H1 (cell line): Measurements from ENCODE around the gene SMAD6. TPM values are rescaled to one million over a fixed set of nuclear protein-coding genes. Genes with fewer than 3 reads are reported as not detected.

Source experiments
- CTCF ChIA-PET: fragments of 300-600 bp; sonication (Branson Sonifier 250); formaldehyde crosslinking; loops from one replicate; lab custom pipeline; 2021; ENCODE audit not compliant: partially characterized antibody; lab: Charles Lee
- POLR2A ChIA-PET: fragments of 300-600 bp; sonication (Branson Sonifier 250); formaldehyde crosslinking; loops from one replicate; lab custom pipeline; 2021; ENCODE audit warnings: inconsistent platforms; ENCODE audit not compliant: partially characterized antibody; lab: Charles Lee
- DNase-seq, 2 experiments: peaks; one replicate each; pipeline versions ENCODE4 v3.0.0 to v3.0.0-alpha.2; 2010 to 2022; ENCODE audit warnings: low spot score in 2 of 2, low read depth in 1 of 2, mixed read lengths in 1 of 2
- FAIRE-seq: peaks from 2 replicates; lab custom pipeline; 2011; peaks lifted over from hg19 to GRCh38; lab: Jason Lieb, UNC
- H2AFZ ChIP-seq: 2 replicates; pipeline ENCODE4 v1.8.1; 2012; ENCODE audit warnings: low read length, inconsistent platforms
- H2AK5ac ChIP-seq: 2 replicates; pipeline ENCODE4 v1.6.1; 2013; ENCODE audit warnings: low read depth, low read length
- H2BK120ac ChIP-seq: replicated peaks from 2 replicates; pipeline ENCODE3; 2013; ENCODE audit warnings: low read depth, low read length, inconsistent platforms
- H2BK12ac ChIP-seq: 2 replicates; pipeline ENCODE4 v1.6.1; 2013; ENCODE audit warnings: low read depth, low read length
- H2BK15ac ChIP-seq: 2 replicates; pipeline ENCODE4 v1.6.1; 2013; ENCODE audit warnings: low read length
- H2BK20ac ChIP-seq: 2 replicates; pipeline ENCODE4 v1.6.1; 2013; ENCODE audit warnings: low read length
- H2BK5ac ChIP-seq: 2 replicates; pipeline ENCODE4 v1.6.1; 2013; ENCODE audit warnings: low read depth, low read length
- H3K14ac ChIP-seq: 2 replicates; pipeline ENCODE4 v1.6.1; 2013; ENCODE audit warnings: inconsistent platforms; ENCODE audit not compliant: insufficient read length
- H3K18ac ChIP-seq: 2 replicates; pipeline ENCODE4 v1.6.1; 2013; ENCODE audit warnings: low read length; ENCODE audit errors: extremely low read depth
- H3K23ac ChIP-seq: 2 replicates; pipeline ENCODE4 v1.6.1; 2013; ENCODE audit warnings: inconsistent platforms; ENCODE audit not compliant: insufficient read length
- H3K23me2 ChIP-seq: 2 replicates; pipeline ENCODE4 v1.6.1; 2013; ENCODE audit warnings: low read depth, low read length
- H3K27ac ChIP-seq: 2 replicates; pipeline ENCODE4 v1.6.1; 2011; ENCODE audit warnings: low read depth, low read length, inconsistent platforms
- H3K27me3 ChIP-seq, 4 experiments: replicated peaks in 1 of 4; 1 replicate in 1 of 4; 2 replicates in 3 of 4; pipeline versions ENCODE4 v1.6.1 to v1.8.1; 2011 to 2013; ENCODE audit warnings: low read length in 3 of 4, mild to moderate bottlenecking in 3 of 4, inconsistent platforms in 2 of 4, mixed read lengths in 2 of 4, moderate library complexity in 1 of 4; ENCODE audit not compliant: control insufficient read depth in 3 of 4, insufficient read depth in 3 of 4; ENCODE audit errors: extremely low read depth in 1 of 4
- H3K36me3 ChIP-seq, 4 experiments: 2 replicates each; pipeline versions ENCODE4 v1.6.1 to v1.8.1; 2011 to 2013; ENCODE audit warnings: mild to moderate bottlenecking in 4 of 4, low read length in 3 of 4, moderate library complexity in 2 of 4, control low read depth in 1 of 4, inconsistent platforms in 1 of 4; ENCODE audit not compliant: insufficient read depth in 4 of 4, control insufficient read depth in 2 of 4
- H3K4ac ChIP-seq: replicated peaks from 2 replicates; pipeline ENCODE3; 2013; ENCODE audit warnings: low read length, low read depth, mixed read lengths, inconsistent platforms; ENCODE audit not compliant: insufficient read length
- H3K4me1 ChIP-seq, 4 experiments: replicated peaks in 1 of 4; 1 replicate in 1 of 4; 2 replicates in 3 of 4; pipeline versions ENCODE4 v1.6.1 to v1.8.1; 2011 to 2013; ENCODE audit warnings: low read length in 3 of 4, inconsistent platforms in 2 of 4, mixed read lengths in 1 of 4; ENCODE audit not compliant: insufficient read depth in 4 of 4, control insufficient read depth in 3 of 4
- H3K4me2 ChIP-seq, 2 experiments: 2 replicates each; pipeline versions ENCODE4 v1.6.1 to v1.8.1; 2011 to 2013; ENCODE audit warnings: low read depth in 2 of 2, low read length in 2 of 2, control low read depth in 1 of 2, inconsistent platforms in 1 of 2, mild to moderate bottlenecking in 1 of 2; ENCODE audit not compliant: insufficient read depth in 1 of 2
- H3K4me3 ChIP-seq, 4 experiments: fragments of 200-600, 300-600 bp in 1 of 4; sonication (generic), shearing (Covaris generic), sonication (Bioruptor Twin) in 1 of 4; 2 replicates each; pipeline versions ENCODE4 v1.5.1 to v1.8.1; 2011 to 2016; ENCODE audit warnings: low read length in 4 of 4, low read depth in 3 of 4, control low read depth in 2 of 4, inconsistent platforms in 2 of 4, mild to moderate bottlenecking in 2 of 4, mixed read lengths in 1 of 4, moderate library complexity in 1 of 4; ENCODE audit not compliant: insufficient read depth in 2 of 4; ENCODE audit errors: extremely low read depth in 1 of 4
- H3K56ac ChIP-seq: replicated peaks from 2 replicates; pipeline ENCODE3; 2013; ENCODE audit warnings: low read depth, mild to moderate bottlenecking, mixed read lengths, low read length, inconsistent platforms; ENCODE audit not compliant: insufficient read length
- H3K79me1 ChIP-seq: 2 replicates; pipeline ENCODE4 v1.6.1; 2013; ENCODE audit warnings: low read depth, low read length, control low read depth
- H3K79me2 ChIP-seq, 2 experiments: 2 replicates each; pipeline versions ENCODE4 v1.6.1 to v1.8.1; 2012 to 2013; ENCODE audit warnings: low read length in 2 of 2, mild to moderate bottlenecking in 2 of 2, inconsistent platforms in 1 of 2; ENCODE audit not compliant: insufficient read depth in 2 of 2, control insufficient read depth in 1 of 2
- H3K9ac ChIP-seq, 4 experiments: replicated peaks in 1 of 4; 1 replicate in 1 of 4; 2 replicates in 3 of 4; pipeline versions ENCODE4 v1.6.1 to v1.8.1; 2011 to 2013; ENCODE audit warnings: low read depth in 3 of 4, low read length in 3 of 4, control low read depth in 2 of 4, mild to moderate bottlenecking in 2 of 4, moderate library complexity in 2 of 4, inconsistent platforms in 1 of 4; ENCODE audit errors: extremely low read depth in 1 of 4
- H3K9me3 ChIP-seq, 2 experiments: 2 replicates each; pipeline versions ENCODE4 v1.6.1 to v1.8.1; 2012 to 2013; ENCODE audit warnings: mild to moderate bottlenecking in 2 of 2, moderate library complexity in 2 of 2, control low read depth in 1 of 2, inconsistent platforms in 1 of 2, low read depth in 1 of 2, low read length in 1 of 2, mixed read lengths in 1 of 2; ENCODE audit not compliant: insufficient read depth in 2 of 2
- H4K20me1 ChIP-seq, 2 experiments: replicated peaks in 1 of 2; 2 replicates each; pipeline versions ENCODE3 to v1.8.1; 2011 to 2013; ENCODE audit warnings: inconsistent platforms in 2 of 2, low read length in 2 of 2, mild to moderate bottlenecking in 1 of 2; ENCODE audit not compliant: insufficient read depth in 2 of 2, control insufficient read depth in 1 of 2
- H4K5ac ChIP-seq: 2 replicates; pipeline ENCODE4 v1.6.1; 2013; ENCODE audit warnings: low read length, low read depth, mixed read lengths, inconsistent platforms; ENCODE audit not compliant: insufficient read length
- H4K8ac ChIP-seq: 2 replicates; pipeline ENCODE4 v1.8.0; 2013; ENCODE audit warnings: mild to moderate bottlenecking, moderate library complexity, low read length, inconsistent platforms; ENCODE audit not compliant: insufficient read depth; ENCODE audit errors: extremely low read depth
- H4K91ac ChIP-seq: replicated peaks from 2 replicates; pipeline ENCODE3; 2013; ENCODE audit warnings: low read length, mixed read lengths, inconsistent platforms; ENCODE audit not compliant: insufficient read length
- E2F6 ChIP-seq: IDR thresholded peaks from 2 replicates; pipeline ENCODE4 v1.6.1; 2012; ENCODE audit warnings: inconsistent platforms
- EGR1 ChIP-seq: IDR thresholded peaks from 2 replicates; pipeline ENCODE4 v1.6.1; 2011; ENCODE audit warnings: low read depth, low read length, borderline replicate concordance
- GTF2F1 ChIP-seq: IDR thresholded peaks from 2 replicates; pipeline ENCODE4 v1.6.1; 2012; ENCODE audit warnings: low read depth, low read length, improper control_type of control experiment, borderline replicate concordance
- HDAC6 ChIP-seq: IDR thresholded peaks from one replicate; pipeline ENCODE4 v1.7.1; 2012; ENCODE audit warnings: low read depth, mild to moderate bottlenecking, inconsistent platforms, low read length, moderate library complexity
- KDM5A ChIP-seq: fragments of 200-600 bp; IDR thresholded peaks from 2 replicates; pipeline ENCODE4 v1.7.1; 2012; ENCODE audit warnings: mild to moderate bottlenecking, low read length, inconsistent platforms, mixed read lengths
- MAFK ChIP-seq: IDR thresholded peaks from 2 replicates; pipeline ENCODE4 v1.6.1; 2012; ENCODE audit warnings: low read depth, mild to moderate bottlenecking, improper control_type of control experiment, low read length
- PHF8 ChIP-seq: fragments of 200-600 bp; sonication (generic); conservative IDR thresholded peaks from 2 replicates; pipeline ENCODE4 v1.7.1; 2012; ENCODE audit warnings: low read depth, mild to moderate bottlenecking, inconsistent platforms, low read length, moderate library complexity
- RFX5 ChIP-seq: IDR thresholded peaks from 2 replicates; pipeline ENCODE4 v1.6.1; 2011; ENCODE audit warnings: low read depth, low read length, improper control_type of control experiment, borderline replicate concordance
- SP4 ChIP-seq: IDR thresholded peaks from 2 replicates; pipeline ENCODE4 v1.6.1; 2012; ENCODE audit warnings: low read length, inconsistent platforms
- TAF1 ChIP-seq: IDR thresholded peaks from 2 replicates; pipeline ENCODE4 v1.6.1; 2011; ENCODE audit warnings: mild to moderate bottlenecking, low read depth, low read length
- WGBS, 2 experiments: shearing (Covaris generic) in 1 of 2; methylation state at CpG; one replicate each; pipeline versions ENCODE4 v1.1.6 to v1.1.7; 2013 to 2015; ENCODE audit warnings: low lambda C conversion rate in 2 of 2, mixed read lengths in 2 of 2, inconsistent platforms in 1 of 2, low coverage in 1 of 2, missing lambda C conversion rate in 1 of 2; ENCODE audit not compliant: insufficient replicate concordance in 2 of 2, insufficient coverage in 1 of 2, insufficient read length in 1 of 2; ENCODE audit errors: extremely low coverage in 1 of 2, missing lambda C conversion rate in 1 of 2; 5-methylcytosine and 5-hydroxymethylcytosine counted together
- polyA plus RNA-seq, 7 experiments: library from polyadenylated mRNA; depleted of rRNA in 3 of 7; stranded (reverse) in 5 of 7; unstranded in 2 of 7; fragments of >200 nt in 5 of 7; fragments of 200-250 nt in 2 of 7; gene quantifications; 1 replicate in 5 of 7; 2 replicates in 1 of 7; 4 replicates in 1 of 7; pipeline versions ENCODE4 v1.2.1 to v1.2.3, GENCODE V29; 2011 to 2013; ENCODE audit warnings: missing spikeins in 2 of 7, mixed read lengths in 2 of 7
- total RNA-seq: library from RNA; stranded (reverse); fragmentation: NEBNext Ultra II Directional; extraction: Animal tissue kit (Norgen Biotek cat#: 25700); gene quantifications from 2 replicates; pipeline ENCODE4 v1.2.1, GENCODE V29; 2021
- TF ChIP-seq, protein P1 (sequence below): IDR thresholded peaks from 2 replicates; pipeline ENCODE4 v1.6.1; 2011; ENCODE audit warnings: low read depth, mild to moderate bottlenecking, low read length; ENCODE audit not compliant: insufficient read depth
- TF ChIP-seq, protein P2 (sequence below): IDR thresholded peaks from 2 replicates; pipeline ENCODE4 v1.6.1; 2011; ENCODE audit warnings: low read length, improper control_type of control experiment

Gene SMAD6
- total and polyA plus RNA-seq, 2 of the 8 experiments (the other 6 are each of a cell fraction or from before 2014, with no cell fraction given) = 1.8 to 7.0 TPM

DNA sequence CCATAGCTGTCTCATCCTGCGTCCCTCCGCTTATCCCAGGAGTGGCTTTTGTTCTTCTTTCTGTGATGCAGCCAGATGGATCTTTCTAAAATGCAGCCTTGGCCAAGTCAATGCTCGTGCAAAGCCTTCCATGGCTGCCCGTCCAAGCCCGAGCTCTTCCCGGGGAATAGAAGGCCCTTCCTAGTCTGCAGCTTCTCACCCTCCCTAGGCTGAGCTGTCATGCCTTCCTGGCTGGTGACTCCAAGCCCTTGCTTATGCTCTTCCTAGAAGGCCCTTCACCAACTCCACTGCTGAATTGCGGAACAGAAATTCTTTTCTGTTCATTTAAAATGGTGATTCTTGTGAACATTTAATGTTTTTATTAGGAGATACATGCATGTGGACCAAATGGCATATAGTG lies 95.9 kb downstream of the SMAD6 start:
- Histone ChIP-seq H3K27ac (no peak overlapping the region), H3K4ac (no peak overlapping the region), H3K79me1 (no peaks in the 10 kb centered on the region), H4K91ac (no peak overlapping the region), H3K36me3 (no peaks in the 10 kb centered on the region), H3K9me3 (no peaks in the 10 kb centered on the region), H4K20me1 (no peaks in the 10 kb centered on the region), H2BK20ac (no peak overlapping the region), H4K5ac (no peak overlapping the region), H3K23ac (no peak overlapping the region), H3K9ac (no peak overlapping the region), H3K4me1 (peaks cover 0 to 2% (median 1%) of the 10 kb centered on the region in 4 experiments; a peak in 4 of 7 replicates), H2BK12ac (no peak overlapping the region), H3K56ac (no peak overlapping the region), H4K8ac (0 out of 2 replicates have a peak overlapping the region, but pooled peaks have one; percentile 39), H3K79me2 (no peaks in the 10 kb centered on the region), H2BK120ac (no peak overlapping the region), H2BK15ac (no peak overlapping the region), H3K14ac (no peak overlapping the region), H3K27me3 (no peaks in the 10 kb centered on the region), H2AK5ac (no peak overlapping the region), H3K18ac (no peak overlapping the region), H3K4me2 (no peak overlapping the region), H2BK5ac (no peak overlapping the region), H3K4me3 (no peak overlapping the region), H3K23me2 (no peaks in the 10 kb centered on the region), H2AFZ (no peak overlapping the region)
- ChIA-PET CTCF (interaction anchor here (0.8 to 17.8 kb wide), 5 partner anchors 17 to 67 kb away, joined by 3 to 201 read pairs (median 5); no protein-coding TSS in a partner anchor), POLR2A (no interaction called here)
- no peak for FAIRE-seq
- 83% methylated on average over 7 of the region's 7 CpGs; no CpG with 5 or more reads in 1 of the 2 experiments for WGBS, 2 experiments
- DNase-seq = no peak
- TF ChIP-seq, protein P1, sequence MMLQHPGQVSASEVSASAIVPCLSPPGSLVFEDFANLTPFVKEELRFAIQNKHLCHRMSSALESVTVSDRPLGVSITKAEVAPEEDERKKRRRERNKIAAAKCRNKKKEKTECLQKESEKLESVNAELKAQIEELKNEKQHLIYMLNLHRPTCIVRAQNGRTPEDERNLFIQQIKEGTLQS = no peak
- TF ChIP-seq, protein P2, sequence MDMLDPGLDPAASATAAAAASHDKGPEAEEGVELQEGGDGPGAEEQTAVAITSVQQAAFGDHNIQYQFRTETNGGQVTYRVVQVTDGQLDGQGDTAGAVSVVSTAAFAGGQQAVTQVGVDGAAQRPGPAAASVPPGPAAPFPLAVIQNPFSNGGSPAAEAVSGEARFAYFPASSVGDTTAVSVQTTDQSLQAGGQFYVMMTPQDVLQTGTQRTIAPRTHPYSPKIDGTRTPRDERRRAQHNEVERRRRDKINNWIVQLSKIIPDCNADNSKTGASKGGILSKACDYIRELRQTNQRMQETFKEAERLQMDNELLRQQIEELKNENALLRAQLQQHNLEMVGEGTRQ = no peak
- no peak for TF ChIP-seq KDM5A
- TF ChIP-seq GTF2F1 = no peak
- TF ChIP-seq E2F6 = no peak
- no peak for TF ChIP-seq EGR1
- no peak for TF ChIP-seq HDAC6
- no peak for TF ChIP-seq TAF1
- TF ChIP-seq RFX5 = no peak
- no peak for TF ChIP-seq PHF8
- no peak for TF ChIP-seq SP4
- TF ChIP-seq MAFK = no peak
